HFF-Myc (cell line): ENCODE data around the gene SPTBN2.

Experiments used
- DNase-seq: peaks from one replicate; pipeline ENCODE4 v3.0.0-alpha.2; 2011; ENCODE audit warnings: low read depth; ENCODE audit errors: extremely low read depth
- H3K4me3 ChIP-seq: replicated peaks from 2 replicates; pipeline ENCODE4 v1.5.1; 2011; ENCODE audit warnings: low read depth, mild to moderate bottlenecking, control low read depth, low read length
- TF ChIP-seq, protein P1 (sequence below): IDR thresholded peaks from 2 replicates; pipeline ENCODE4 v1.5.1; 2012; ENCODE audit warnings: mild to moderate bottlenecking, low read depth, low read length, control low read depth; ENCODE audit errors: missing control alignments

Gene SPTBN2

DNA sequence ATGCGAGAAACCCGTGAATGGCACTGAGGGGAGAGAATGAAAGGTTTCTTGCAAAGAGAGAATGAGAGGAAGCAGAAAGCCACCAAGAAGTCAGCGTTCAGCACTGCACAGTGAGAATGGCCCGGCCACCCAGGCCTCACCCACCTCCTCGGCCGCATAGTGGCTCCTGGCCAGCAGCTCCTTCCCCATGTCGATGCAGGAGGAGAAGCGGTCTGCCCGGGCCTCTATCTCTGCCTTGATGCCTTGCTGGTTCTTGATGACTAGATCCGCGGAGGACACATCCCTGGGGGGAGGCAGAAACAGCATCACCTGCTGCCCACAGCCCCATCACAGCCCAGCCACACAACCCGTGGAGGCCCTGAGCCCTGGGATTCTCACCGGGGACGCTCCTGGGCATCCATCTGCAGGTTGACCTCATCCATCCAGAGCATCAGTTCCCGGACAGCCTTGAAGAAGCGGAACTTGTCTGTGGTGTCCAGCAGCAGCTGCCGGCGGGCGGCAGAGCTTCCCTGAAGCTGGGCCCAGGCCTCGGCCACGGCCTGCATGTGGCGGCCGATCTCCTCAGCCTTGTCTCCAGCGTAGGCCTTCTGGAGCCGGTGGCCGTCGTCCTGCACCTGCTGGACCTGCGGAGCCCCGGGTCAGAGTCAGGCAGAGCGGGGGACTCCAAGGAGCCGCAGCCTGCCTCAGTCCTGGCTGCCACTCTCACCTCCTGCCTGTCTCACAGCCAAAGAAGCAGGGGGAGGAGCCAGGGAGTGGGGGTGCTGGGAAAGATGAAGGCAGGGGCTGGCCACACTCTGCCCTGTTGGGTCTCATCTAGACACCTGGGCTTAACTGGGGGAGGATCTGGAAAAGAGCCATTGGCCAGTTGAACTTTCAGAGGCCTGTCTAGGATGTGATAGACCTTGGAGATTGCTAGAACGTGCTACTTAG lies 39.1 kb downstream of the SPTBN2 start:
- no peak for DNase-seq
- TF ChIP-seq, protein P1, sequence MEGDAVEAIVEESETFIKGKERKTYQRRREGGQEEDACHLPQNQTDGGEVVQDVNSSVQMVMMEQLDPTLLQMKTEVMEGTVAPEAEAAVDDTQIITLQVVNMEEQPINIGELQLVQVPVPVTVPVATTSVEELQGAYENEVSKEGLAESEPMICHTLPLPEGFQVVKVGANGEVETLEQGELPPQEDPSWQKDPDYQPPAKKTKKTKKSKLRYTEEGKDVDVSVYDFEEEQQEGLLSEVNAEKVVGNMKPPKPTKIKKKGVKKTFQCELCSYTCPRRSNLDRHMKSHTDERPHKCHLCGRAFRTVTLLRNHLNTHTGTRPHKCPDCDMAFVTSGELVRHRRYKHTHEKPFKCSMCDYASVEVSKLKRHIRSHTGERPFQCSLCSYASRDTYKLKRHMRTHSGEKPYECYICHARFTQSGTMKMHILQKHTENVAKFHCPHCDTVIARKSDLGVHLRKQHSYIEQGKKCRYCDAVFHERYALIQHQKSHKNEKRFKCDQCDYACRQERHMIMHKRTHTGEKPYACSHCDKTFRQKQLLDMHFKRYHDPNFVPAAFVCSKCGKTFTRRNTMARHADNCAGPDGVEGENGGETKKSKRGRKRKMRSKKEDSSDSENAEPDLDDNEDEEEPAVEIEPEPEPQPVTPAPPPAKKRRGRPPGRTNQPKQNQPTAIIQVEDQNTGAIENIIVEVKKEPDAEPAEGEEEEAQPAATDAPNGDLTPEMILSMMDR, result no peak
- H3K4me3 ChIP-seq, result no peak overlapping the region

DNA sequence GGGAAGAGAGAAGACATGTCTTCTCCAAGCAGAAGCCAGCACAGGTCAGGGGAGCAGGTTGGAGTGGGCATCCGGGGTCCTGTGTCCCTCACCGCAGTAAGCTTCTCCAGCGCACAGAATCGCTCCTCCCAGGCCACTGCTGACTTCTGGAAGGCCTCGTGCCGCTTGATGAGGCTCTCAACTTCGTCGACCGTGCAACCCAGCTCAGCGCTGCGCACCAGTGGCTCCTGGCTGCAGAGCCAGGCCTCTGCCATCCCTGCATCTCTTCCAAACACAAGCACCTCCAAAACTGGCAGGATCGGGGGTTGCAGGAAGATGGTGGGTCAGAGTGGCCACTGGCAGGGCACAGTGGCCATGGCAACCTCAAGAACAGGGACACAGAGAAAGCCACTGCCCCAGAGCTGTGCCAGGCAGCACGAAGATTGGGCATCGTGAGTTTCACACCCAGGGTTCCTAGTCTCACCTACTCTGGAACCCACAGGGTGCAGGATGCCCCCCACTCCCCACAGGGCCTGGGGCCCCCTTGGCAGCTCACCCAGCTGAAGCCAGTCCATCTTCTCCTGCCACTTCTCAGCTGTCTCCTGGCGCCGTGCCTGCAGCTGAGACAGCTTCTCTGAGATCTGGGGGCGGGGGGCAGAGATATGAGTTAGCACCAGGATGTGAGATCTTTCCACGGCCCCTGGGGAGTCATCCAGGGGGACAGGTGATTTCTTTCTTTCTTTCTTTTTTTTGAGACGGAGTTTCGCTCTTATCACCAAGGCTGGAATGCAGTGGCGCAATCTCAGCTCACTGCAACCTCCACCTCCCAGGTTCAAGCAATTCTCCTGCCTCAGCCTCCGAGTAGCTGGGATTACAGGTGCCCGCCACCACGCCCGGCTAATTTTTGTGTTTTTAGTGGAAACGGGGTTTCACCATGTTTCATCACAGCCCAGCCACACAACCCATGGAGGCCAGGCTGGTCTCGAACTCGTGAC lies 40.2 kb downstream of the SPTBN2 start:
- H3K4me3 ChIP-seq, result no peak overlapping the region
- no peak for DNase-seq
- TF ChIP-seq, protein P1, result no peak

DNA sequence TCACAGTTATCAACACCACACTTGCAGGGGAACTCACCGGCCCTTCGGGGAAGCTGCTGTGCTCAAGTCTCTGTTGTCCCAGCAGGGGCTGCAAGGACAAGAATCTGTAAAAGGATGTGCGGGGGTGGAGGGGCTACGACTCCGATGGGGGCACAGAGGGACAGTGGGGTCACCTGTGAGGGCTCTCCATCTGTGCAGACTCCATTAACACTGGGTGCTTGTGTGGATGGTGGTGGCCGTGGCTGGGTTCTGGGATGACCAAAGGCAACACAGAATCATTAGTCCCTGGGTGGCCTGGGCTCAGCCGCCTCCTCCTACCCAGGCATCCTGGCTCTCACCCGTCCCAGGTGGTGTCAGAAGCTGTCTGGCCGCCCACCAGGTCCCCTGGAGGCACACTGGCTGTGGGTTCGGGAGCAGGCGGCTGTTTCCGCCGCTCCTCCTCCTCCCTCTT lies 41.2 kb downstream of the SPTBN2 start:
- TF ChIP-seq, protein P1, result no peak
- H3K4me3 ChIP-seq, result no peak overlapping the region
- DNase-seq, result no peak

DNA sequence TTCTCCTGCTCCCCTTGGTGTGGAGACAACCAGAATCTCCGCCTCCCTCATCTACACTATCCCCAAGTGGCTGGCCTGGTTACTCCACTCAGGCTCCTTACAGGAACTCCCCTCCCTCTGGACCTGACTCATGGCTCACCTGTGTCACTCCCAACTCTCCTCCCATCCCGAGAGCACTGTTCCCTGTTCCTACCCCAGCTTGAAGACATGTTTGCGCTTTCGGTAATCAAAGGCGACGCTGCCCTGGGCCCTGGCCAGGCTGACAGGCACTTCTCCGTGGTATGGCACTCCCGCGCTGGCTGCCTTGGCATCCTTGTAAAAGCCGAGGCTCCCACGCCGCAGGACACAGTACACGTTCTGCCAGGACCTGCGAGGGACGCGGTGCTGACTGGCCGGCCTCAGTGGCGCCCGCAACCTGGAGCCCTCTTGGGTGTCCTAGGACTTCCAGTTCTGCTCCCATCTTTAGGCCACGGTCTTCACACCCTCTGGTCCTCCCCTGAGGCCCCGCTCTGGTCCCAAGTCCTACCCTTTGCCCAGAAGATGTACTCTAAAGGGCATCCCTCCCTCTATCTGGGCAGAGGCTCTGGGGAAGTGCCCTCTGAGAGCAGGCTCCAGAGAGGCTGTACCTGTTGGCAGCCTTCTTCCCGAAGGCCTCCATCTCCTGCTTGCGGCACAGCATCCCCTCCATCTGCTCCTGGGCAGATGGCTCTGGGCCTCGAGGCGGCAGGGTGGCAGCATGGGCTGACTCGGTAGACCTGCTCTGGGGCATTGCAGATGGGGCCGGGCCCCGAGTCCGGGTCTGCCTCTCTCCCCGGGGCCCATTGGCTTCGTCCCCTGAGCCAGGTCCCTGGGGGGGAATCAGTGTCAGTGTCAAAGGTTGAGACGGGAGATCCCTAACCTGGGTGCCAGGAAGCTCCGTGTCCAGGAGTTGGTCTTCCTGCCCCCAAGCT lies 41.9 kb downstream of the SPTBN2 start:
- TF ChIP-seq, protein P1, result no peak
- DNase-seq, result no peak
- H3K4me3 ChIP-seq, result no peak overlapping the region

DNA sequence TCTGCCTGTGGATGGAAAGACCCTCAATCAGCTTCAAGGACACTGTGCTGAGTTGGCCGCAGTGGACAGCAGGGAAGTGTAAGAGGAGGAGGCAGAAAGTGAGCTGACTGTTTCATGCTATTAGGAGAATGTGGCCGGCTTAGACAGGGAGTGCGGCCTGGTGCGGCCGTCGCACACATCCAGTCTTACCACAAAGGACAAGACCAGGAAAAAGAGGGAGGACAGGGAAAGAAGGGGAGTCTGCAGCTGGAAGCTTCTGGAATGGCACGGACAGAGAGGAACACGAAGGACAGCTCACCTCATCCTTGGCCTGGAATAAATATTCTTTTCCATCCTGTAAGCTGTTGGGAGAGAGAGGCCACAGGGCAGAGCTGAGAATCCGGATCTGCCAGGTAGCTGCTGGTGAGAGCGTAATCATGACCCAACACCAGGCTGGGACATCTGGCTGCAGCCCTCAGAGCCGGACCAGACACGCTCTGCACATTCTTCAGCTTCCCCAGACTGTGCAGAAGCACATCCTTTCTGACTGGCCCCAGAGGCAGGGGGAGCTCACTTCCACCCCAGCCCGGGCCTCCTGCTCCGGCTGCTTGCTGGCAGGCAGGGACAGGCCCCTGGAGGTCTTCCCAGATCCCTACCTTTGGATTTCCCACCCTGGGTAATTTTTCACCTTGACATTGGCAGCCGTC lies 42.8 kb downstream of the SPTBN2 start:
- no peak overlapping the region for H3K4me3 ChIP-seq
- TF ChIP-seq, protein P1, result no peak
- DNase-seq, result no peak
